Measurements from ENCODE around the gene EPHB2. TPM values are rescaled to one million over a fixed set of nuclear protein-coding genes. Genes with fewer than 3 reads are reported as not detected.

Gene EPHB2
- total and polyA plus RNA-seq, 2 of the 13 experiments (the other 11 are each of a cell fraction or from before 2014, with no cell fraction given), result 0.03 to 0.11 TPM

DNA sequence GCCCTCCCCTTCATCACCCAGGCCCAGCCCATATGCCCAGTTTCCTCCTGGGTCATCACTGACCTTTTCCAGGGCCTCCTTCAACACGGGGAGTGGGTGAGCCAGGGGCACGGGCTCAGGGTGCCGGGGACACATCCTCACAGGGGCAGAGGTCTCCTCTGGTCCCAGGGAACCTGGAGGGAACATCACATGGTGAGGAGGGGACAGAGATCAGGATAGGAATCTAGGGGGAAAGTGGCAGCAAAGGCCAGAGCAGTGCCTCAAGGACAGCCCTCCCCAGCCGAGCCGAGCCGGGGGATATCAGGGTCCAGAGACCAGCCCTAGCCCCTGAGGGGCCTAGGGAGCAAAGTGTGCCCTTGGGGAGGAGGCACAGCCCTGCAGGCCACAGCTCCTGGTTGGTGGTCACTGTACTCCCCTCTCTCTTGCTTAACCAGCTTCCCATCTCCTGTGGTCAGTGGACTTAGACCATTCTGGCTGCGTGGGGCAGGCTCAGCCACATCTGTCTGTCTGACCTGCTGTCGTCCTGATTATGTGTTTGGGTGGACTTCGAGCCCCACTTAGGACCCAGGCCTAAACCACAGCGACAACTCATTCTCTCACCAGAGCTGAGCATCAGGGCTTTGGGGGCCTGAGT is 252.5 kb downstream of the EPHB2 start (continued):
- TF ChIP-seq, protein P1, sequence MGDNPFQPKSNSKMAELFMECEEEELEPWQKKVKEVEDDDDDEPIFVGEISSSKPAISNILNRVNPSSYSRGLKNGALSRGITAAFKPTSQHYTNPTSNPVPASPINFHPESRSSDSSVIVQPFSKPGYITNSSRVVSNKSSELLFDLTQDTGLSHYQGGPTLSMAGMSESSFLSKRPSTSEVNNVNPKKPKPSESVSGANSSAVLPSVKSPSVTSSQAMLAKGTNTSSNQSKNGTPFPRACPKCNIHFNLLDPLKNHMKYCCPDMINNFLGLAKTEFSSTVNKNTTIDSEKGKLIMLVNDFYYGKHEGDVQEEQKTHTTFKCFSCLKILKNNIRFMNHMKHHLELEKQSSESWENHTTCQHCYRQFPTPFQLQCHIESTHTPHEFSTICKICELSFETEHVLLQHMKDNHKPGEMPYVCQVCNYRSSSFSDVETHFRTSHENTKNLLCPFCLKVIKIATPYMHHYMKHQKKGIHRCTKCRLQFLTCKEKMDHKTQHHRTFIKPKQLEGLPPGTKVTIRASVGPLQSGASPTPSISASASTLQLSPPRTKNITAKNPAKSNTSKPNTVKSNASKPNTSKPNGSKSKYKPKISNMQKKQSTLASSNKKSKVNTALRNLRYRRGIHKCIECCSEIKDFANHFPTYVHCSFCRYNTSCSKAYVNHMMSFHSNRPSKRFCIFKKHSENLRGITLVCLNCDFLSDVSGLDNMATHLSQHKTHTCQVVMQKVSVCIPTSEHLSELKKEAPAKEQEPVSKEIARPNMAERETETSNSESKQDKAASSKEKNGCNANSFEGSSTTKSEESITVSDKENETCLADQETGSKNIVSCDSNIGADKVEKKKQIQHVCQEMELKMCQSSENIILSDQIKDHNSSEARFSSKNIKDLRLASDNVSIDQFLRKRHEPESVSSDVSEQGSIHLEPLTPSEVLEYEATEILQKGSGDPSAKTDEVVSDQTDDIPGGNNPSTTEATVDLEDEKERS (CRISPR knock-in tag; IDR thresholded peaks at IDR 0.05), result no peak
- TF ChIP-seq STAG1 (CRISPR knock-in tag; IDR thresholded peaks at IDR 0.05), result no peak
- no peak for TF ChIP-seq ZNF598 (CRISPR knock-in tag; IDR thresholded peaks at IDR 0.05; ENCODE audit: borderline replicate concordance)
- TF ChIP-seq MYNN (CRISPR knock-in tag; IDR thresholded peaks at IDR 0.05; ENCODE audit: low read depth), result no peak
- TF ChIP-seq BHLHE40 (IDR thresholded peaks at IDR 0.05; ENCODE audit: low read length), result 0 out of 2 replicates have a peak, but pooled peaks have one; percentile 9
- TF ChIP-seq ZMYM3 (CRISPR knock-in tag; IDR thresholded peaks at IDR 0.05), result peak; percentile 94
- TF ChIP-seq ZNF816 (CRISPR knock-in tag; IDR thresholded peaks at IDR 0.05; ENCODE audit: borderline replicate concordance), result no peak
- TF ChIP-seq ZNF12 (CRISPR knock-in tag; IDR thresholded peaks at IDR 0.05), result no peak
- no peak for TF ChIP-seq ZNF567 (CRISPR knock-in tag; IDR thresholded peaks at IDR 0.05; ENCODE audit: borderline replicate concordance)
- TF ChIP-seq ZNF232 (CRISPR knock-in tag; IDR thresholded peaks at IDR 0.05; ENCODE audit: borderline replicate concordance), result no peak
- no peak for TF ChIP-seq RFX3 (CRISPR knock-in tag; IDR thresholded peaks at IDR 0.05)
- TF ChIP-seq, protein P2, sequence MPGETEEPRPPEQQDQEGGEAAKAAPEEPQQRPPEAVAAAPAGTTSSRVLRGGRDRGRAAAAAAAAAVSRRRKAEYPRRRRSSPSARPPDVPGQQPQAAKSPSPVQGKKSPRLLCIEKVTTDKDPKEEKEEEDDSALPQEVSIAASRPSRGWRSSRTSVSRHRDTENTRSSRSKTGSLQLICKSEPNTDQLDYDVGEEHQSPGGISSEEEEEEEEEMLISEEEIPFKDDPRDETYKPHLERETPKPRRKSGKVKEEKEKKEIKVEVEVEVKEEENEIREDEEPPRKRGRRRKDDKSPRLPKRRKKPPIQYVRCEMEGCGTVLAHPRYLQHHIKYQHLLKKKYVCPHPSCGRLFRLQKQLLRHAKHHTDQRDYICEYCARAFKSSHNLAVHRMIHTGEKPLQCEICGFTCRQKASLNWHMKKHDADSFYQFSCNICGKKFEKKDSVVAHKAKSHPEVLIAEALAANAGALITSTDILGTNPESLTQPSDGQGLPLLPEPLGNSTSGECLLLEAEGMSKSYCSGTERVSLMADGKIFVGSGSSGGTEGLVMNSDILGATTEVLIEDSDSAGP (CRISPR knock-in tag; IDR thresholded peaks at IDR 0.05; ENCODE audit: borderline replicate concordance), result peak; percentile 62; the same call in 1 of the 2 replicates
- no peak for TF ChIP-seq GATA4 (IDR thresholded peaks at IDR 0.05; ENCODE audit: borderline replicate concordance, low read depth)
- TF ChIP-seq YEATS4 (CRISPR knock-in tag; IDR thresholded peaks at IDR 0.05; ENCODE audit: borderline replicate concordance), result peak; percentile 58; the same call in 1 of the 2 replicates
- TF ChIP-seq, protein P3, sequence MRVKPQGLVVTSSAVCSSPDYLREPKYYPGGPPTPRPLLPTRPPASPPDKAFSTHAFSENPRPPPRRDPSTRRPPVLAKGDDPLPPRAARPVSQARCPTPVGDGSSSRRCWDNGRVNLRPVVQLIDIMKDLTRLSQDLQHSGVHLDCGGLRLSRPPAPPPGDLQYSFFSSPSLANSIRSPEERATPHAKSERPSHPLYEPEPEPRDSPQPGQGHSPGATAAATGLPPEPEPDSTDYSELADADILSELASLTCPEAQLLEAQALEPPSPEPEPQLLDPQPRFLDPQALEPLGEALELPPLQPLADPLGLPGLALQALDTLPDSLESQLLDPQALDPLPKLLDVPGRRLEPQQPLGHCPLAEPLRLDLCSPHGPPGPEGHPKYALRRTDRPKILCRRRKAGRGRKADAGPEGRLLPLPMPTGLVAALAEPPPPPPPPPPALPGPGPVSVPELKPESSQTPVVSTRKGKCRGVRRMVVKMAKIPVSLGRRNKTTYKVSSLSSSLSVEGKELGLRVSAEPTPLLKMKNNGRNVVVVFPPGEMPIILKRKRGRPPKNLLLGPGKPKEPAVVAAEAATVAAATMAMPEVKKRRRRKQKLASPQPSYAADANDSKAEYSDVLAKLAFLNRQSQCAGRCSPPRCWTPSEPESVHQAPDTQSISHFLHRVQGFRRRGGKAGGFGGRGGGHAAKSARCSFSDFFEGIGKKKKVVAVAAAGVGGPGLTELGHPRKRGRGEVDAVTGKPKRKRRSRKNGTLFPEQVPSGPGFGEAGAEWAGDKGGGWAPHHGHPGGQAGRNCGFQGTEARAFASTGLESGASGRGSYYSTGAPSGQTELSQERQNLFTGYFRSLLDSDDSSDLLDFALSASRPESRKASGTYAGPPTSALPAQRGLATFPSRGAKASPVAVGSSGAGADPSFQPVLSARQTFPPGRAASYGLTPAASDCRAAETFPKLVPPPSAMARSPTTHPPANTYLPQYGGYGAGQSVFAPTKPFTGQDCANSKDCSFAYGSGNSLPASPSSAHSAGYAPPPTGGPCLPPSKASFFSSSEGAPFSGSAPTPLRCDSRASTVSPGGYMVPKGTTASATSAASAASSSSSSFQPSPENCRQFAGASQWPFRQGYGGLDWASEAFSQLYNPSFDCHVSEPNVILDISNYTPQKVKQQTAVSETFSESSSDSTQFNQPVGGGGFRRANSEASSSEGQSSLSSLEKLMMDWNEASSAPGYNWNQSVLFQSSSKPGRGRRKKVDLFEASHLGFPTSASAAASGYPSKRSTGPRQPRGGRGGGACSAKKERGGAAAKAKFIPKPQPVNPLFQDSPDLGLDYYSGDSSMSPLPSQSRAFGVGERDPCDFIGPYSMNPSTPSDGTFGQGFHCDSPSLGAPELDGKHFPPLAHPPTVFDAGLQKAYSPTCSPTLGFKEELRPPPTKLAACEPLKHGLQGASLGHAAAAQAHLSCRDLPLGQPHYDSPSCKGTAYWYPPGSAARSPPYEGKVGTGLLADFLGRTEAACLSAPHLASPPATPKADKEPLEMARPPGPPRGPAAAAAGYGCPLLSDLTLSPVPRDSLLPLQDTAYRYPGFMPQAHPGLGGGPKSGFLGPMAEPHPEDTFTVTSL (CRISPR knock-in tag; IDR thresholded peaks at IDR 0.05; ENCODE audit: borderline replicate concordance), result 0 out of 2 replicates have a peak, but pooled peaks have one; percentile 30
- TF ChIP-seq, protein P4, sequence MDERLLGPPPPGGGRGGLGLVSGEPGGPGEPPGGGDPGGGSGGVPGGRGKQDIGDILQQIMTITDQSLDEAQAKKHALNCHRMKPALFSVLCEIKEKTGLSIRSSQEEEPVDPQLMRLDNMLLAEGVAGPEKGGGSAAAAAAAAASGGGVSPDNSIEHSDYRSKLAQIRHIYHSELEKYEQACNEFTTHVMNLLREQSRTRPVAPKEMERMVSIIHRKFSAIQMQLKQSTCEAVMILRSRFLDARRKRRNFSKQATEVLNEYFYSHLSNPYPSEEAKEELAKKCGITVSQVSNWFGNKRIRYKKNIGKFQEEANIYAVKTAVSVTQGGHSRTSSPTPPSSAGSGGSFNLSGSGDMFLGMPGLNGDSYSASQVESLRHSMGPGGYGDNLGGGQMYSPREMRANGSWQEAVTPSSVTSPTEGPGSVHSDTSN (CRISPR knock-in tag; IDR thresholded peaks at IDR 0.05), result no peak
- no peak for TF ChIP-seq ATF7-NPFF (CRISPR knock-in tag; IDR thresholded peaks at IDR 0.05; ENCODE audit: low read depth)
- TF ChIP-seq ZNF3 (CRISPR knock-in tag; IDR thresholded peaks at IDR 0.05), result no peak
- no peak for TF ChIP-seq ZNF343 (CRISPR knock-in tag; IDR thresholded peaks at IDR 0.05)

Measured in HepG2 (cell line).